Skin epidermis (tissue), 12 donors: ENCODE measurements around the gene CA10.

Source experiments
- H3K27ac ChIP-seq, 21 experiments: fragments of 200-600 bp; sonication (generic) in 11 of 21; one replicate each; pipeline ENCODE4 v1.5.0; 2020; ENCODE audit warnings: mild to moderate bottlenecking in 3 of 21, inconsistent platforms in 2 of 21, moderate library complexity in 2 of 21
- H3K4me3 ChIP-seq, 7 experiments: fragments of 200-600 bp; sonication (generic) in 2 of 7; one replicate each; pipeline ENCODE4 v1.5.0; 2020; ENCODE audit warnings: inconsistent platforms in 2 of 7, mild to moderate bottlenecking in 2 of 7, moderate library complexity in 1 of 7

Gene CA10

DNA sequence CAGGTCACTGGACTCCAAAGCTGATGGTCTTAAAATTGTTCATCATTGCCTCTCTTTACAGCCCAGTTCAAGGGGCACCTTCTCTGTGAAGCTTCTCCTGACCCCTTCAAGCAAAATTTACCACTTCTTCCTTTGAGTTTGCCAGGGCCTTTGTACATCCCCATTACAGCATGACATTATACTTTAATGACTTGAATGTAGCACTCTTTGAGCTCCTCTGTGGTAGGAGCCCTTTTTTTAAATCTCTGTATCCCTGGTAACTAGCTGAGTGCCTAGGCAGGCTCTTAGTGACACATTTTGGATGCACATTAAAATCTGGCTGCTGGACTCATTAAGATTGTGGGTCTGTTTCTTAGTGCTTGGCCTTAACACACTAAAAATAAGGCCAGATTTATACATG is 412.1 kb downstream of the CA10 start:
- no peak overlapping the region for H3K4me3 ChIP-seq
- H3K27ac ChIP-seq, result no peak overlapping the region

- no peak overlapping the region for H3K27ac ChIP-seq
- no peak overlapping the region for H3K4me3 ChIP-seq
Observed at GRCh38 chr17:51745993-51746392, 412.5 kb downstream of the CA10 start.

- Histone ChIP-seq H3K27ac (no peak overlapping the region), H3K4me3 (no peak overlapping the region)
Observed at GRCh38 chr17:51743477-51743876, 415.0 kb downstream of the CA10 start.

- Histone ChIP-seq H3K4me3 (no peak overlapping the region), H3K27ac (no peak overlapping the region)
Observed at GRCh38 chr17:51742571-51742970, 415.9 kb downstream of the CA10 start.

GRCh38 chr17:51741458-51741857 is 417.1 kb downstream of the CA10 start:
- H3K27ac ChIP-seq, result no peak overlapping the region
- H3K4me3 ChIP-seq, result no peak overlapping the region

DNA sequence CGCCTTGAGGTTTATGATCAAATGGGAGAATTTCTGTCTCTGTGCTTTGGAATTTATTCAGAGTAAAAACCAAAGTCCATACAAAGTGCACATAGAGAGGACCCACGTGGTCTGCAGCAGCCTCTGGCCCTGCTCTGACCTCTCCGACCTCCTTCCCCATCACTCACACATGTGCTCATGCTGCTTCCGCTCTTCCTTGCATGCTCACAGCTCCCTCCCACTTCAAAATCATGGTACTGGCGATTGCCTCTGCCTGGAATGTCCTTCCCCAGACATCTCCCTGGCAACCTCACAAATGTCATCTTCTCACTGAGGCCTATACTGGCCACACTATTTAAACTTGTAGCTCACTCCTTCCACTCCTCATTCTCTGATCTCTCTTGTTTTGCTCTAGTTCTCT is 418.0 kb downstream of the CA10 start:
- Histone ChIP-seq H3K4me3 (no peak overlapping the region), H3K27ac (no peak overlapping the region)

GRCh38 chr17:51739245-51739886 is 419.1 kb downstream of the CA10 start:
- Histone ChIP-seq H3K27ac (no peak overlapping the region), H3K4me3 (no peak overlapping the region)

- Histone ChIP-seq H3K27ac (no peak overlapping the region), H3K4me3 (no peak overlapping the region)
Observed at GRCh38 chr17:51736356-51736755, 422.2 kb downstream of the CA10 start.

- no peak overlapping the region for H3K4me3 ChIP-seq
- no peak overlapping the region for H3K27ac ChIP-seq
Observed at GRCh38 chr17:51734976-51735375, 423.5 kb downstream of the CA10 start.

GRCh38 chr17:51734462-51734861 is 424.1 kb downstream of the CA10 start:
- no peak overlapping the region for H3K4me3 ChIP-seq
- H3K27ac ChIP-seq, result no peak overlapping the region

DNA sequence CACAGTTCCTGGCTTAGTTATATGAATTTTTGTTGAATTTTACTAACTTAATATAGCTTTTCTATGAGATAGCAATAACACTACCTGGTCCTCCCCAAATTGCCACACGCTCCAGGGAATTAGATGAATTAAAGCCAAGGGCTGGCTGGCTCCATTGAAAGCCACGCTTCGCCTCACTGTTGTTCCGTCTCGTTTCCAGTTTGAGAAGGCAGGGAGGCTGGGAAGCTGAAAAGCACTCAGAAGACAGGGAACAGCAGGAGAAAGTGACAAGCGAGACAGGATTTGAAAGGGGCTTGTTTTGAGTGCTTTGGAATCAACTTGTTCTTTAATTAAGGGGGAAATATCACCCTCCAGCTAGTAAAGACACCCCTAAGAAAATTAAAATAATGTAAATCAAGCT is 425.3 kb downstream of the CA10 start:
- H3K4me3 ChIP-seq, result no peak overlapping the region
- H3K27ac ChIP-seq, result no peak overlapping the region

DNA sequence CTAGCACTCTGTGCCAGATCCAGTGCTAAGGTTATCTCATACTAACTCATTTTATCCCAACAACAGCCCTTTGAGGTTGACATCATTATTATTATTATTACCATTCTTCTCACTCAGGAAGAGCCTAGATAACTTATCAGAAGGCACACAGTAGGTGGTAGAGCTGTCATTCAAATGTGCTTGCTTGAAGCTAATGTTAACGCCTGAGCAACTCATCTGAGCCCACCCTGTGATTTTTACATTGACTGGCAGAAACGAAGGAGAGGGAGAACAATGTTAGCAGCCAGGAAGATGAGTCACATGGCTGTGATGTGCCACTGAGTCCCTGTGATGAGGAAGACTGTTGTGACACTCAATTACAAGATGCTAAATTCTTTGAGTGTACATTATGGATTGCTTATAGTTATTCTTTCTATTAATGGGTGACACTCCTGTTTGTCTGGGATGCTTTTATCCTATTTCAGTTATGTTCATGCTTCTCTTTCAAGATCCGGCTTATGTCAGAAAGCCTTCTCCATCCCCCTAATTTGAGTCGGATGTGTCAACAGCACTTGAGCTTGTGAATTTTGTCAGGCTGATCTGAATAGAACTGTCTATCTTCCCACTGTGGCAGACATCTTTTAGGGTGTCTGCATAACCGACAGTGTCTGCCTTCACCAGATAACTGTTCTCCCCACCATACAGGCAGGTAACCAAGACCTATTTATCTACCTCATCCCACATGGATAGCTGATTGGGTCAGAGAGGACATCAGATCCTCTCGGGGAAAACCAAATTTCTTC is 426.4 kb downstream of the CA10 start:
- H3K4me3 ChIP-seq, result no peak overlapping the region
- no peak overlapping the region for H3K27ac ChIP-seq

- H3K27ac ChIP-seq, result no peak overlapping the region
- no peak overlapping the region for H3K4me3 ChIP-seq
Observed at GRCh38 chr17:51730303-51731050, 428.0 kb downstream of the CA10 start.

DNA sequence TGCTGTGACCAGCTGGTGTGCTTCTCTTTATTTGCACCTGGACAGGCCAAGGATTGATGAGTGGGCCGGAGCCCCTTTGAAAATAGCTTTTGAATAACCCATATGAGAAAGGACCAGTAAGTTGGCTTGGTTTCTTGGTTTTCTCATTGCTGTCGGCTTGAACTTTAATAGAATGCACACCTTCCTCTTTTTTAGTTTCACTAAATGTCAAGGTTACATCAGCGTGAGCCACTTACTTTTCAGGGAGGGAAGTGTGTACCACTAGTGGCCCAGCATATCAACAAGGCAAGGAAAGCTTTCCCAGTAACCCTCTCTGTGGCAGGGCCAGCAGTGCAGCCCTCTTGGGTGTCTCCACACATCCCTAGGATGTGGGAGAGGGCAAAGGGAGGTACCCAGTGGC is 433.3 kb downstream of the CA10 start:
- H3K4me3 ChIP-seq, result no peak overlapping the region

DNA sequence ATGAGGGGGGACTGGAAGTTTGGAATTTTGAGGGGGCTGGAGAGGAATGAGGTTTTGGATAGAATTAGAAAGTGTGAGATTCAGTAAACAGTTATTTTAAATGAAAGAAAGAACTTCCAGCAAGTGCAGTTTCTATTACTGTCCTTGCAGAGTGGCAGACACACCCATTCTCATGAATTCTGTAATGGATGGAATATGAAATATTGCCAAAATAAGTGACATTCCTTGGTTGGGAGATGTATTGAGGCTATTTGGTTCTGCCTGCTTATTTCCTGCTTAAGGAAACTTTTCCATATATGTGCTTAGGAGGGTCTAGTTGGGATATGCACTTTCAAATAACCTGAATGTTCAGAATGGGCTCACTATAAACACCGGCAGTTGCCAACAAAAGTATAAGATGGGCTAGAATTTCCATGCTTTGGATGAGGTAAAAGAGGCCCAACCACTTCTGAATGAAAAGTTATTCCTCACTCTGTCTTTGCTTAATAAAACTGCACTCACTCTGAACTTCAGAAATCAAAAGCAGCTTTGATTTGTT is 434.4 kb downstream of the CA10 start:
- Histone ChIP-seq H3K27ac (no peak overlapping the region), H3K4me3 (no peak overlapping the region)

More for the DNA sequence above, 433.3 kb downstream of the CA10 start:
- H3K27ac ChIP-seq, result no peak overlapping the region

DNA sequence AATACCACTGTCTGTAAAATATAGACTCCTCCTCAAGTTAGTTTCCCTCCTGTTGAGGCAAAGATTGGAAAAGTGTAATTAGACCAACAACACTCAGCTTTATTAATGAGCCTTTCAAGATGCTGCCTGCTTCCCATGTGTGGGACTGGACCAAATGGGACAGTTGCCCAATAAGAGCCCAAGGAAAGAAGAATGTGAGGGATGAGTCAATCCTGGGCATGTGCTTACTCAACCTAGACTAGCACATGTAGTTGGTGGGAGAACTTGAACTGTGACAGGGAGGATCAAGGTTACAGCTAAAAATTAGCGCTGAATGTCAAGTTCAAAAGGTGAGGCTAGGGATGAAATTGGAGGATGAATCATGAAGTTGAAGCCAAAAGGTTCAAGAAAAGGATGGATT is 435.5 kb downstream of the CA10 start:
- no peak overlapping the region for H3K4me3 ChIP-seq
- H3K27ac ChIP-seq, result no peak overlapping the region

DNA sequence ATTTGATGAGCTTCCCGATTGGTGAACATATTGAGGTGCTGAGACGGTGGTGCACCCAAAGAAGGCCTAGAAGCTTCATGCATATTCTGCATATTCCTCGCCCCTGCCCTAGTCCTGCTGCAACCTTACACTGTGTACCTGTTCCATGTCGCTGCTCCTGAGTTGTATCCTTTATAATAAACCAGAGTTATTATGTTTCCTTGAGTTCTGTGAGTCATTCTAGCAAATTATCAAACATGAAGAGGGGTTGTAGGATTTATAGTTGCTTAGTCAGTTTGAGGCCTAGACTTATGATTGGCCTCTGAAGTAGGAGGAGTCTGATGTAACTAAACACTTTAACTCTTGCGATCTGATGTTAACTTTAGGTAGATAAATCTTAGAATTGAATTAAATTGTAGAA is 436.8 kb downstream of the CA10 start:
- Histone ChIP-seq H3K4me3 (no peak overlapping the region), H3K27ac (no peak overlapping the region)

DNA sequence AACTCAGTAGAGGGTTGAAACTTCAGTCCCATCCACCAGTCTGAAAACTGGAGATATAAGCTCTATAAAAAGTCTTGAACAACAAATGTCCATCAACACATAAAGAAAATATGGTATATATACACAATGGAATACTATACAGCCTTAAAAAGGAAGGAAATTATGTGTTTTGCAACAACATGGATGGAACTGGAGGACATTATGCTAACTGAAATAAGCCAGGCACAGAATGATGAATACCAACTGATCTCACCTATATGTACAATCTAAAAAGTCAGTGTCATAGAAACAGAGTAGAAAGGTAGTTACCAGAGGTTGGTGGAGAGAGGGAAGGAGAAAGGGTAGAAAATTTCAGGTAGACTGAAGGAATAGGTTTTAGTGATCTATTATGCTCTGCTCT is 438.1 kb downstream of the CA10 start:
- no peak overlapping the region for H3K27ac ChIP-seq

GRCh38 chr17:51718983-51719382 is 439.5 kb downstream of the CA10 start:
- H3K4me3 ChIP-seq, result no peak overlapping the region
- H3K27ac ChIP-seq, result no peak overlapping the region

More for the DNA sequence above, 438.1 kb downstream of the CA10 start:
- no peak overlapping the region for H3K4me3 ChIP-seq

DNA sequence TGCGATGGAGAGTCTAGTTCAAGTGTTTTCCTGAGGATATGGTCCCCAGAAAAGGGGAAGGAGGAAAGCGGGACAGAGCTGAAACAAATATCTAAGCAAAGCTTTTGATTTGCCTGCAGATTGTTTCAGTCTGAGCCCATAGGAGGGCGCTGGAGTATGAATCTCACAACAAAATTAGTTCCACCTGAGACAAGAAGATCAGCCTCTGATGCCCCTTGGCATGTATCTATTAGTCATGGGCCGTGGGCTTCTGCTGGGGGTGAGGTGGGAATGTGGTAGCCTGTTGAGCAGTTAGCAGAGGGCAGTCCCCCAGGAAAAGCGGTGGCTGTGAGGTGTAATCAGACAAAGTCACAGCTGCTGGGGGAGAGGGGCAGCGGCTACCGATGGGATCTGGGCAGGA is 446.9 kb downstream of the CA10 start:
- Histone ChIP-seq H3K4me3 (no peak overlapping the region), H3K27ac (no peak overlapping the region)

DNA sequence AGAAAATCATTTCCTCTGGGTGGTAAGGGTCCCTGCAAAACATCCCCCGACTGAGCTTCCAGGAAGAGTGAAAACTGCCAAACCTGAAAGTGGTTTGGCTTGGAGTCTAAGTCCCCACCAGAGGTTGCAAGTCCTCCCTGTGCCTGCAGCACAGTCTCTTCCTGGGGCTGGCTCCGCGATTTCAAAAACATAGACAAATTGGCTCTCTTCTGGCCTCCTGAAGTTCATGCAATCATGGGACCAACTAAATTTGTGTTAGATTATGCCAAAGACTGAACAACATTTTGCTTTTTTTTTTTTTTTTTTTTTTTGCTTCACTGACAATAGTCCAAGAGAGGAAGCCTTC is 447.9 kb downstream of the CA10 start:
- no peak overlapping the region for H3K27ac ChIP-seq
- no peak overlapping the region for H3K4me3 ChIP-seq
